ENCODE data around the gene ATP6V0D1.

- TF ChIP-seq, protein P1, sequence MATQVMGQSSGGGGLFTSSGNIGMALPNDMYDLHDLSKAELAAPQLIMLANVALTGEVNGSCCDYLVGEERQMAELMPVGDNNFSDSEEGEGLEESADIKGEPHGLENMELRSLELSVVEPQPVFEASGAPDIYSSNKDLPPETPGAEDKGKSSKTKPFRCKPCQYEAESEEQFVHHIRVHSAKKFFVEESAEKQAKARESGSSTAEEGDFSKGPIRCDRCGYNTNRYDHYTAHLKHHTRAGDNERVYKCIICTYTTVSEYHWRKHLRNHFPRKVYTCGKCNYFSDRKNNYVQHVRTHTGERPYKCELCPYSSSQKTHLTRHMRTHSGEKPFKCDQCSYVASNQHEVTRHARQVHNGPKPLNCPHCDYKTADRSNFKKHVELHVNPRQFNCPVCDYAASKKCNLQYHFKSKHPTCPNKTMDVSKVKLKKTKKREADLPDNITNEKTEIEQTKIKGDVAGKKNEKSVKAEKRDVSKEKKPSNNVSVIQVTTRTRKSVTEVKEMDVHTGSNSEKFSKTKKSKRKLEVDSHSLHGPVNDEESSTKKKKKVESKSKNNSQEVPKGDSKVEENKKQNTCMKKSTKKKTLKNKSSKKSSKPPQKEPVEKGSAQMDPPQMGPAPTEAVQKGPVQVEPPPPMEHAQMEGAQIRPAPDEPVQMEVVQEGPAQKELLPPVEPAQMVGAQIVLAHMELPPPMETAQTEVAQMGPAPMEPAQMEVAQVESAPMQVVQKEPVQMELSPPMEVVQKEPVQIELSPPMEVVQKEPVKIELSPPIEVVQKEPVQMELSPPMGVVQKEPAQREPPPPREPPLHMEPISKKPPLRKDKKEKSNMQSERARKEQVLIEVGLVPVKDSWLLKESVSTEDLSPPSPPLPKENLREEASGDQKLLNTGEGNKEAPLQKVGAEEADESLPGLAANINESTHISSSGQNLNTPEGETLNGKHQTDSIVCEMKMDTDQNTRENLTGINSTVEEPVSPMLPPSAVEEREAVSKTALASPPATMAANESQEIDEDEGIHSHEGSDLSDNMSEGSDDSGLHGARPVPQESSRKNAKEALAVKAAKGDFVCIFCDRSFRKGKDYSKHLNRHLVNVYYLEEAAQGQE (IDR thresholded peaks at IDR 0.05; ENCODE audit: low read depth) = no peak
- TF ChIP-seq RAD21 (IDR thresholded peaks at IDR 0.05; ENCODE audit: low read depth) (no peak), YY1 (IDR thresholded peaks at IDR 0.05; ENCODE audit: low read depth) (no peak), ZBTB7A (IDR thresholded peaks at IDR 0.05; ENCODE audit: low read depth) (no peak), EGR1 (IDR thresholded peaks at IDR 0.05) (no peak), CEBPB (IDR thresholded peaks at IDR 0.05) (no peak)
- TF ChIP-seq, protein P2, sequence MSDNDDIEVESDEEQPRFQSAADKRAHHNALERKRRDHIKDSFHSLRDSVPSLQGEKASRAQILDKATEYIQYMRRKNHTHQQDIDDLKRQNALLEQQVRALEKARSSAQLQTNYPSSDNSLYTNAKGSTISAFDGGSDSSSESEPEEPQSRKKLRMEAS (IDR thresholded peaks at IDR 0.05) = no peak
Observed at GRCh38 chr16:67423015-67423414, 57.9 kb downstream of the ATP6V0D1 start.
